ENCODE data around the gene STARD8. TPM values are rescaled to one million over a fixed set of nuclear protein-coding genes. Genes with fewer than 3 reads are reported as not detected.

Gene STARD8
- total RNA-seq, 1 donor from 2014 or later: 16.1 TPM

GRCh38 chrX:68691921-68692320 is 44.5 kb downstream of the STARD8 start:
- DNase-seq: no peak

- DNase-seq: no peak
Observed at GRCh38 chrX:68692651-68693050, 45.2 kb downstream of the STARD8 start.

- peak; percentile 86 for DNase-seq
Observed at GRCh38 chrX:68693481-68694434, 46.3 kb downstream of the STARD8 start.

- DNase-seq: no peak
Observed at GRCh38 chrX:68694435-68695205, 47.2 kb downstream of the STARD8 start.

GRCh38 chrX:68695206-68695845 is 47.9 kb downstream of the STARD8 start:
- no peak for DNase-seq

GRCh38 chrX:68696267-68696990 is 49.0 kb downstream of the STARD8 start:
- DNase-seq: no peak

GRCh38 chrX:68697036-68697435 is 49.6 kb downstream of the STARD8 start:
- DNase-seq: no peak

GRCh38 chrX:68697465-68698125 is 50.1 kb downstream of the STARD8 start:
- no peak for DNase-seq

GRCh38 chrX:68698942-68699341 is 51.5 kb downstream of the STARD8 start:
- no peak for DNase-seq

- no peak for DNase-seq
Observed at GRCh38 chrX:68699960-68700746, 52.7 kb downstream of the STARD8 start.

- no peak for DNase-seq
Observed at GRCh38 chrX:68703369-68703768, 55.9 kb downstream of the STARD8 start.

GRCh38 chrX:68703846-68704245 is 56.4 kb downstream of the STARD8 start:
- DNase-seq: no peak

- no peak for DNase-seq
Observed at GRCh38 chrX:68705986-68706385, 58.5 kb downstream of the STARD8 start.

- no peak for DNase-seq
Observed at GRCh38 chrX:68708503-68709290, 61.2 kb downstream of the STARD8 start.

- DNase-seq: peak; percentile 52
Observed at GRCh38 chrX:68710870-68711576, 63.6 kb downstream of the STARD8 start.

GRCh38 chrX:68711845-68712244 is 64.4 kb downstream of the STARD8 start:
- DNase-seq: no peak

GRCh38 chrX:68714856-68715255 is 67.4 kb downstream of the STARD8 start:
- DNase-seq: no peak

GRCh38 chrX:68717196-68717595 is 69.7 kb downstream of the STARD8 start:
- no peak for DNase-seq

All from tongue (tissue), 2 donors.